GM12875 (cell line): Measurements from ENCODE around the gene ANTXR2.

ENCODE experiments used
- H3K4me3 ChIP-seq: one replicate; pipeline ENCODE4 v1.5.1; 2011; ENCODE audit warnings: low read depth, low read length, control low read depth
- CTCF ChIP-seq: IDR thresholded peaks from 2 replicates; pipeline ENCODE4 v1.5.1; 2011; ENCODE audit warnings: low read depth, mild to moderate bottlenecking, control low read depth, inconsistent platforms, low read length, moderate library complexity, borderline replicate concordance; ENCODE audit not compliant: insufficient read depth

The ANTXR2 gene

GRCh38 chr4:80091688-80092087 lies 18.7 kb upstream of the ANTXR2 start:
- no peak overlapping the region for H3K4me3 ChIP-seq
- no peak for TF ChIP-seq CTCF

- TF ChIP-seq CTCF: no peak
Observed at GRCh38 chr4:80091184-80091583, 18.2 kb upstream of the ANTXR2 start.

GRCh38 chr4:80090090-80090489 lies 17.1 kb upstream of the ANTXR2 start:
- no peak overlapping the region for H3K4me3 ChIP-seq
- TF ChIP-seq CTCF: no peak

More at GRCh38 chr4:80091184-80091583, 18.2 kb upstream of the ANTXR2 start:
- no peak overlapping the region for H3K4me3 ChIP-seq

- TF ChIP-seq CTCF: no peak
- no peak overlapping the region for H3K4me3 ChIP-seq
Observed at GRCh38 chr4:80088471-80088870, 15.4 kb upstream of the ANTXR2 start.

- TF ChIP-seq CTCF: no peak
- no peak overlapping the region for H3K4me3 ChIP-seq
Observed at GRCh38 chr4:80086296-80086695, 13.3 kb upstream of the ANTXR2 start.

- H3K4me3 ChIP-seq: no peak overlapping the region
- no peak for TF ChIP-seq CTCF
Observed at GRCh38 chr4:80085081-80085480, 12.1 kb upstream of the ANTXR2 start.

- H3K4me3 ChIP-seq: no peak overlapping the region
- TF ChIP-seq CTCF: no peak
Observed at GRCh38 chr4:80082693-80083092, 9.7 kb upstream of the ANTXR2 start.
